DMS114 treated with DMSO at 0.1 percent for 48 hours (cell line): Measurements from ENCODE around the gene CADM2.

ENCODE experiments used
- DNase-seq: peaks from one replicate; lab custom pipeline; 2025; ENCODE audit not compliant: unreplicated experiment; lab: John Stamatoyannopoulos, UW

The CADM2 gene

GRCh38 chr3:85304360-85304964 lies 345.7 kb downstream of the CADM2 start:
- no peak for DNase-seq

- DNase-seq: no peak
Observed at GRCh38 chr3:85312331-85312730, 353.5 kb downstream of the CADM2 start.

- no peak for DNase-seq
Observed at GRCh38 chr3:85313380-85313779, 354.6 kb downstream of the CADM2 start.

GRCh38 chr3:85316252-85316651 lies 357.5 kb downstream of the CADM2 start:
- DNase-seq: no peak

- no peak for DNase-seq
Observed at GRCh38 chr3:85321892-85322291, 363.1 kb downstream of the CADM2 start.

- no peak for DNase-seq
Observed at GRCh38 chr3:85330071-85330470, 371.3 kb downstream of the CADM2 start.

GRCh38 chr3:85337895-85338294 lies 379.1 kb downstream of the CADM2 start:
- no peak for DNase-seq

- no peak for DNase-seq
Observed at GRCh38 chr3:85342915-85343314, 384.1 kb downstream of the CADM2 start.

GRCh38 chr3:85355572-85355971 lies 396.8 kb downstream of the CADM2 start:
- no peak for DNase-seq

- DNase-seq: peak; percentile 20
Observed at GRCh38 chr3:85360742-85361387, 402.1 kb downstream of the CADM2 start.

- DNase-seq: no peak
Observed at GRCh38 chr3:85364296-85364909, 405.6 kb downstream of the CADM2 start.

- no peak for DNase-seq
Observed at GRCh38 chr3:85370341-85370740, 411.6 kb downstream of the CADM2 start.

GRCh38 chr3:85376131-85376530 lies 417.3 kb downstream of the CADM2 start:
- no peak for DNase-seq

GRCh38 chr3:85377115-85377514 lies 418.3 kb downstream of the CADM2 start:
- DNase-seq: no peak

GRCh38 chr3:85384372-85384771 lies 425.6 kb downstream of the CADM2 start:
- no peak for DNase-seq

- no peak for DNase-seq
Observed at GRCh38 chr3:85387913-85388505, 429.2 kb downstream of the CADM2 start.

GRCh38 chr3:85394424-85394823 lies 435.6 kb downstream of the CADM2 start:
- no peak for DNase-seq

GRCh38 chr3:85397434-85397833 lies 438.6 kb downstream of the CADM2 start:
- DNase-seq: no peak

GRCh38 chr3:85426121-85426520 lies 467.3 kb downstream of the CADM2 start:
- DNase-seq: no peak

- no peak for DNase-seq
Observed at GRCh38 chr3:85427467-85427866, 468.7 kb downstream of the CADM2 start.

- DNase-seq: no peak
Observed at GRCh38 chr3:85432081-85432480, 473.3 kb downstream of the CADM2 start.

- DNase-seq: no peak
Observed at GRCh38 chr3:85433319-85433718, 474.5 kb downstream of the CADM2 start.
